Measurements from ENCODE around the gene DCDC2C. TPM values are rescaled to one million over a fixed set of nuclear protein-coding genes. Genes with fewer than 3 reads are reported as not detected.

Gene DCDC2C
- total and polyA plus RNA-seq, 8 donors = not detected

DNA sequence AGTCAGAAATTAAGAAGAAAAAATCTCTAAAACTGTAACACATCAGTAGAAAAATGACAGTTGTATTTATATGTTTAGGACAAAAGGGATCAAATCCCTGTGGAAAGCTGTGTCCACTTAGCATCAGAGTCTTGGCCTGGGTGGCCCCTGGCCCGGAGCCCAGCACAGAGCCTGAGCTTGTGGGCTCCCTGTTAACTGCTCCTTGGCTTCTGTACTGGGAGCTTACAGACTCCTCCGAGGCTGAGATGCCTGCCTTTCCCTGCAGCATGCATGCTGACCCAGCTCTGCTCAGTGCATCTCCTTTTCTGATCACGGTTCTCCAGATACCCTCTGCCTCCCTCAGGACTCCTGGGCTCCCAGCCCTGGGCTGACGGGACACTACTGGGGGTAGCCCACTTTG, 98.1 kb downstream of the DCDC2C start:
- TF ChIP-seq, protein P1, sequence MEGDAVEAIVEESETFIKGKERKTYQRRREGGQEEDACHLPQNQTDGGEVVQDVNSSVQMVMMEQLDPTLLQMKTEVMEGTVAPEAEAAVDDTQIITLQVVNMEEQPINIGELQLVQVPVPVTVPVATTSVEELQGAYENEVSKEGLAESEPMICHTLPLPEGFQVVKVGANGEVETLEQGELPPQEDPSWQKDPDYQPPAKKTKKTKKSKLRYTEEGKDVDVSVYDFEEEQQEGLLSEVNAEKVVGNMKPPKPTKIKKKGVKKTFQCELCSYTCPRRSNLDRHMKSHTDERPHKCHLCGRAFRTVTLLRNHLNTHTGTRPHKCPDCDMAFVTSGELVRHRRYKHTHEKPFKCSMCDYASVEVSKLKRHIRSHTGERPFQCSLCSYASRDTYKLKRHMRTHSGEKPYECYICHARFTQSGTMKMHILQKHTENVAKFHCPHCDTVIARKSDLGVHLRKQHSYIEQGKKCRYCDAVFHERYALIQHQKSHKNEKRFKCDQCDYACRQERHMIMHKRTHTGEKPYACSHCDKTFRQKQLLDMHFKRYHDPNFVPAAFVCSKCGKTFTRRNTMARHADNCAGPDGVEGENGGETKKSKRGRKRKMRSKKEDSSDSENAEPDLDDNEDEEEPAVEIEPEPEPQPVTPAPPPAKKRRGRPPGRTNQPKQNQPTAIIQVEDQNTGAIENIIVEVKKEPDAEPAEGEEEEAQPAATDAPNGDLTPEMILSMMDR (IDR thresholded peaks at IDR 0.05) = no peak
- H3K27me3 ChIP-seq = peaks cover 0 to 13% of the 10 kb centered on the region in 2 donors
- no peaks in the 10 kb centered on the region for H3K36me3 ChIP-seq
- intact Hi-C loops (cut with DNase I) = no loop called here
- no peaks in the 10 kb centered on the region for H3K4me1 ChIP-seq
- no peak overlapping the region for H3K27ac ChIP-seq
- no peak for DNase-seq
- ATAC-seq = no peak
- no peak overlapping the region for H3K4me3 ChIP-seq
- H3K9me3 ChIP-seq = no peaks in the 10 kb centered on the region

DNA sequence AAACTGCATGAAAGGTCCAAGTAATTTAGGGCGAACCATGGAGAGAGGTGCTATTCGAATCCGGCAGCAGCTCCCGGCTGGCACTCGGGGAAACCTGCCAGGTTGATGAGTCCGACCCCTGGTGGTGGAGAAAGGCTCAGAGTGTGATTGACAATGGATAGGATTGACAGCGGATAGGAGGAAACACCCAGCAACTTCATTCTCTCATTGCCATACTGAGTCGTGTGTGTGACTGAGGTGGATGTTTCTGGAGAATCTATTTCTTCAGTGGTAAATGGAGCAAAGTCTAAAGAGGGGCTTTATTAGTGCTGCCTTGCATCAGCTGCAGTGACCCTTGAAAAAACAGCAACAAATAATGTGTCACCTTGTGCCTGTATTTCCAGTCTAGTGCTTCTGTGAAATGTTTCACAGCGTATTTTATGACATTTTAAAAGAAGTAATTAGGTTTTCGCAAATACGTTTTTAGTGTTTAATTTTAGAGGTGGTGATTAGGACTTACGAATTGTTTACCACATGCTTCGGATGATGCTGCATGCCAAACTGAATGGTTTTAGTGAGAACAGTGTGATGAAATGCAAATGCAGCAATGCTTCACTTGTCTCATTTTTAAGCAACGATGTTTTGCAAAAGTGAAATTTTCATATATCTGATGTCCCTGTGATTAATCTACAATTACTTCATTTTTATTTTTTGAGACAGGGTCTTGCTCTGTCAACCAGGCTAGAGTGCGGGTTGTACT, 102.0 kb downstream of the DCDC2C start:
- H3K27me3 ChIP-seq = peaks cover 0 to 13% of the 10 kb centered on the region in 2 donors
- no peaks in the 10 kb centered on the region for H3K9me3 ChIP-seq
- intact Hi-C loops (cut with DNase I) = no loop called here
- no peaks in the 10 kb centered on the region for H3K4me1 ChIP-seq
- peak in 1 of 4 donors; percentile 8 for DNase-seq
- ATAC-seq = no peak
- H3K27ac ChIP-seq = no peak overlapping the region
- H3K4me3 ChIP-seq = no peak overlapping the region
- TF ChIP-seq, protein P1 (IDR thresholded peaks at IDR 0.05) = no peak
- H3K36me3 ChIP-seq = no peaks in the 10 kb centered on the region

DNA sequence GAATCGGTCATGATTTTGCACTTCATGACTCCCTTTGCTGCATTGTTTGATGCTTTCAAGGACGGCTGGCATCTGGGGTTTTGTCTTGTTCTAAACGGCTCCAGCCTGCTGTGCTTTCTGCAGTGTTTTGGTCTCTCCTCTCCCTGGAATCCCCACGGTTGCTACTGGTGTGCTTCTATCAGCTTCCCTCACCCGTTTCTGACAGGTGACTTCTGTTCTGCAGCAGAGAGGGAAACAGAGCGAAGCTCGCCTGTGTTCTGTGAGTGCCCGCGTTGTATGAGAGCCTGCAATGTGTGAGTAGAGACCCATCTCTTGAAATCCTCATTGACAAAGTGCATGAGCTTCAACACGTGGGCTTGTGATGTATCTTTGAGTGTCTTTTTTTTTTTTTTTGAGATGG, 102.8 kb downstream of the DCDC2C start:
- Histone ChIP-seq H3K27ac (no peak overlapping the region), H3K36me3 (no peaks in the 10 kb centered on the region), H3K9me3 (peaks cover 0 to 4% of the 10 kb centered on the region in 2 donors), H3K27me3 (peaks cover 0 to 13% of the 10 kb centered on the region in 2 donors), H3K4me3 (no peak overlapping the region), H3K4me1 (no peaks in the 10 kb centered on the region)
- no peak for DNase-seq
- no peak for ATAC-seq
- TF ChIP-seq, protein P1 (IDR thresholded peaks at IDR 0.05) = no peak
- intact Hi-C loops (cut with DNase I) = no loop called here

DNA sequence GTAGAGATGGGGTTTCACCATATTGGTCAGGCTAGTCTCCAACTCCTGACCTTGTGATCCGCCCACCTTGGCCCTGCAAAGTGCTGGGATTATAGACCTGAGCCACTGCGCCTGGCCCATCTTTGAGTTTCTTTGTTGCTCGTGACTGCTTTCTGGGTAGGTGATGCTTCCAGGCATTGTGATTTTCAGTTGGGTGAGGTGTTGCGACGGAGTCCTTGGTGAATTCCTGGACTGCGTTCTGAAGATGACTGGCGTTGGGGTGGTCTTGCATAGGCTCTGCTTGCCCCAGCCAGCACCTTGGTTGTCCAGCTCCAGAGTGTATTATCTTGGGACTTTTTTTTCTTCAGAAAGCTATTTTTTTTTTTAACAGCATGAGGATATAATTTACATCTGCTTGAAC, 103.4 kb downstream of the DCDC2C start:
- TF ChIP-seq, protein P1 (IDR thresholded peaks at IDR 0.05) = no peak
- H3K4me3 ChIP-seq = no peak overlapping the region
- no peak for ATAC-seq

DNA sequence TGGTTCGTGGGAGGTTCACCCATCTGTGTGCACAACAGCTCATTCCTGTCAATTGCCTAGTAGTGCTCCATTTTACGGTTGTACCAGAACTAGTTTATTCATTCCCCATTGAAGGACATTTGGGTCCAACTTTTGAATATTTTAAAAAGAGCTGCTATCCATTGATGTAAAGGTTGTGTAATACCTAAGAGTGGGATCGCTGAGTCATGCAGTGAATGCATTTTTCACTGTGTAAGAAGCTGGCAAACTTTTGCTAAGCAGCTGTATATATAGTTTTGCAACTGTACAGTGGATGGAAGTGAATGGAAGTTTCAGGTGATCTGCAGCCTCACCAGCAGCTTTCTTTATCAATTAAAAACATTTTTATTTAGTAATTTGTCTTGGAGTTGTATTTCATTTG, 104.5 kb downstream of the DCDC2C start:
- peaks cover 0 to 10% of the 10 kb centered on the region in 2 donors for H3K27me3 ChIP-seq
- intact Hi-C loops (cut with DNase I) = no loop called here
- TF ChIP-seq, protein P1 (IDR thresholded peaks at IDR 0.05) = no peak
- ATAC-seq (no peak), DNase-seq (peak in 1 of 4 donors; percentile 3)
- H3K4me1 ChIP-seq = no peaks in the 10 kb centered on the region
- peaks cover 0 to 12% of the 10 kb centered on the region in 2 donors for H3K9me3 ChIP-seq
- H3K36me3 ChIP-seq = no peaks in the 10 kb centered on the region
- H3K4me3 ChIP-seq = no peak overlapping the region
- H3K27ac ChIP-seq = no peak overlapping the region

More for the DNA sequence above, 103.4 kb downstream of the DCDC2C start:
- H3K27me3 ChIP-seq = peaks cover 0 to 10% of the 10 kb centered on the region in 2 donors
- no peaks in the 10 kb centered on the region for H3K4me1 ChIP-seq
- no peak for DNase-seq
- H3K36me3 ChIP-seq = no peaks in the 10 kb centered on the region
- no peak overlapping the region for H3K27ac ChIP-seq
- H3K9me3 ChIP-seq = peaks cover 0 to 9% of the 10 kb centered on the region in 2 donors
- intact Hi-C loops (cut with DNase I) = no loop called here

Measured in left lung (tissue), 10 donors.